ENCODE measurements around the gene TRAF6. TPM values are rescaled to one million over a fixed set of nuclear protein-coding genes. Genes with fewer than 3 reads are reported as not detected.

Gene TRAF6
- polyA plus RNA-seq, 1 of the 3 experiments (the other 2 are of a cell fraction): 4.3 TPM

GRCh38 chr11:36467916-36468315, 42.2 kb downstream of the TRAF6 start:
- CTCF ChIA-PET: interaction anchor here (0.8 to 3.7 kb wide), 4 partner anchors 11 to 279 kb away, joined by 3 to 26 read pairs (median 4); no protein-coding TSS in a partner anchor
- no peak overlapping the region for H3K27ac ChIP-seq (ENCODE audit: low read depth in 2 of 2, low read length in 1 of 2)
- no peaks in the 10 kb centered on the region for H3K79me2 ChIP-seq (ENCODE audit: insufficient read depth)
- peaks cover 0 to 6% of the 10 kb centered on the region in 2 experiments; a peak in 2 of 4 replicates for H3K4me1 ChIP-seq (ENCODE audit: control insufficient read depth in 1 of 2, insufficient read depth in 2 of 2, low read depth in 1 of 2, low read length in 1 of 2)
- no peak overlapping the region for H3K4me3 ChIP-seq (ENCODE audit: low read depth in 2 of 2, low read length in 1 of 2)
- no peak overlapping the region for H3K4me2 ChIP-seq
- H3K36me3 ChIP-seq (replicated peaks in 1 of 2; ENCODE audit: control insufficient read depth in 1 of 2, insufficient read depth in 2 of 2, low read length in 1 of 2): no peaks in the 10 kb centered on the region
- H3K9me2 ChIP-seq: no peaks in the 10 kb centered on the region
- no peak overlapping the region for H2AFZ ChIP-seq (ENCODE audit: low read depth)
- H4K20me1 ChIP-seq (ENCODE audit: insufficient read depth): no peaks in the 10 kb centered on the region
- H3F3A ChIP-seq (replicated peaks; ENCODE audit: insufficient read depth): peaks cover 10% of the 10 kb centered on the region
- H3K27me3 ChIP-seq (ENCODE audit: insufficient read depth): no peaks in the 10 kb centered on the region
- H3K9ac ChIP-seq: no peak overlapping the region
- POLR2A ChIA-PET: no interaction called here
- H3K9me3 ChIP-seq: no peaks in the 10 kb centered on the region
- no peak for DNase-seq
- no peak for TF ChIP-seq FOXJ3 (CRISPR knock-in tag; IDR thresholded peaks at IDR 0.05)
- no peak for TF ChIP-seq TCF12 (IDR thresholded peaks at IDR 0.05)
- no peak for TF ChIP-seq RCOR1 (IDR thresholded peaks at IDR 0.05; ENCODE audit: low read length)
- TF ChIP-seq POLR2AphosphoS5 (IDR thresholded peaks at IDR 0.05; ENCODE audit: low read depth, low read length): no peak
- WGBS (ENCODE audit: low lambda C conversion rate): 50% methylated on average over 1 of the region's 1 CpG

GRCh38 chr11:36467012-36467411, 43.1 kb downstream of the TRAF6 start:
- no peaks in the 10 kb centered on the region for H3K36me3 ChIP-seq (replicated peaks in 1 of 2; ENCODE audit: control insufficient read depth in 1 of 2, insufficient read depth in 2 of 2, low read length in 1 of 2)
- H3F3A ChIP-seq (replicated peaks; ENCODE audit: insufficient read depth): peaks cover 10% of the 10 kb centered on the region
- H3K9me2 ChIP-seq: no peaks in the 10 kb centered on the region
- DNase-seq: no peak
- H3K27me3 ChIP-seq (ENCODE audit: insufficient read depth): no peaks in the 10 kb centered on the region
- no peak overlapping the region for H3K9ac ChIP-seq
- H2AFZ ChIP-seq (ENCODE audit: low read depth): no peak overlapping the region
- H3K79me2 ChIP-seq (ENCODE audit: insufficient read depth): no peaks in the 10 kb centered on the region
- POLR2A ChIA-PET: no interaction called here
- no peak for TF ChIP-seq FOSL2 (IDR thresholded peaks at IDR 0.05; ENCODE audit: borderline replicate concordance, low read depth)
- TF ChIP-seq MXI1 (IDR thresholded peaks at IDR 0.05; ENCODE audit: low read depth, low read length): no peak
- TF ChIP-seq PBX3 (IDR thresholded peaks at IDR 0.05): no peak
- TF ChIP-seq IRF3 (IDR thresholded peaks at IDR 0.05; ENCODE audit: low read depth, low read length): no peak
- TF ChIP-seq MEF2A (IDR thresholded peaks at IDR 0.05; ENCODE audit: borderline replicate concordance, low read depth): no peak
- TF ChIP-seq USF1 (IDR thresholded peaks at IDR 0.05; ENCODE audit: borderline replicate concordance, low read depth): no peak
- no peak for TF ChIP-seq GABPA (IDR thresholded peaks at IDR 0.05; ENCODE audit: low read depth)
- no peak overlapping the region for H3K27ac ChIP-seq (ENCODE audit: low read depth in 2 of 2, low read length in 1 of 2)
- H4K20me1 ChIP-seq (ENCODE audit: insufficient read depth): no peaks in the 10 kb centered on the region
- H3K4me2 ChIP-seq: no peak overlapping the region
- H3K4me1 ChIP-seq (ENCODE audit: control insufficient read depth in 1 of 2, insufficient read depth in 2 of 2, low read depth in 1 of 2, low read length in 1 of 2): peaks cover 0 to 6% of the 10 kb centered on the region in 2 experiments; a peak in 2 of 4 replicates
- WGBS (ENCODE audit: low lambda C conversion rate): 84% methylated on average over 2 of the region's 3 CpGs
- no peaks in the 10 kb centered on the region for H3K9me3 ChIP-seq
- CTCF ChIA-PET: interaction anchor here (0.6 to 3.7 kb wide), 2 partner anchors 12 to 26 kb away, joined by 3 to 26 read pairs; no protein-coding TSS in a partner anchor
- no peak overlapping the region for H3K4me3 ChIP-seq (ENCODE audit: low read depth in 2 of 2, low read length in 1 of 2)

Data from SK-N-SH (cell line).